Upper lobe of left lung (tissue), 6 donors: ENCODE data around the gene SND1. TPM values are rescaled to one million over a fixed set of nuclear protein-coding genes. Genes with fewer than 3 reads are reported as not detected.

Experiments used
- ATAC-seq, 2 donors: fragments of 200-7000 bp; cut with Tn5 transposase; one replicate each; pipeline ENCODE4 v1.9.1; 2022; ENCODE audit warnings: mild to moderate bottlenecking in 2 of 2, moderate library complexity in 2 of 2; ENCODE audit not compliant: low FRiP score in 2 of 2
- DNase-seq, 2 donors: peaks; one replicate each; pipeline ENCODE4 v3.0.0-alpha.2; 2019 to 2020
- H3K27ac ChIP-seq, 4 donors: fragments of 200-600 bp; sonication (generic); one replicate each; pipeline ENCODE4 v1.5.1; 2016 to 2019
- H3K27me3 ChIP-seq, 4 donors: fragments of 200-600 bp; sonication (generic); one replicate each; pipeline ENCODE4 v1.5.1; 2017 to 2019
- H3K36me3 ChIP-seq, 4 donors: fragments of 200-600 bp; sonication (generic); one replicate each; pipeline ENCODE4 v1.5.1; 2016 to 2019
- H3K4me1 ChIP-seq, 4 donors: fragments of 200-600 bp; sonication (generic); one replicate each; pipeline ENCODE4 v1.5.1; 2018 to 2019
- H3K4me3 ChIP-seq, 4 donors: fragments of 200-600 bp; sonication (generic); one replicate each; pipeline ENCODE4 v1.5.1; 2017 to 2019; ENCODE audit warnings: mild to moderate bottlenecking in 2 of 4, moderate library complexity in 1 of 4
- H3K9me3 ChIP-seq, 4 donors: fragments of 200-600 bp; sonication (generic); one replicate each; pipeline ENCODE4 v1.5.1; 2018 to 2019
- EP300 ChIP-seq, 4 donors: sonication (generic); formaldehyde crosslinking; IDR thresholded peaks; one replicate each; pipeline ENCODE4 v1.5.1; 2017; ENCODE audit warnings: antibody characterized with exemption in 4 of 4, control low read depth in 2 of 4
- POLR2A ChIP-seq, 4 donors: fragments of 450-650 bp; IDR thresholded peaks; one replicate each; pipeline ENCODE4 v1.5.1; 2016 to 2017; ENCODE audit warnings: antibody characterized with exemption in 4 of 4, mild to moderate bottlenecking in 2 of 4
- POLR2AphosphoS5 ChIP-seq, 2 donors: sonication (generic); formaldehyde crosslinking; IDR thresholded peaks; one replicate each; pipeline ENCODE4 v1.5.1; 2017; ENCODE audit warnings: antibody characterized with exemption in 2 of 2
- WGBS, 2 donors: methylation state at CpG; one replicate each; pipeline ENCODE4 v1.1.5; 2017 to 2018; 5-methylcytosine and 5-hydroxymethylcytosine counted together
- total RNA-seq, 6 donors: library from RNA; depleted of rRNA in 4 of 6; stranded (reverse); fragments of >200 nt in 4 of 6; gene quantifications; one replicate each; pipeline versions ENCODE4 v1.1.0 to v1.2.1, GENCODE V29; 2016 to 2021
- TF ChIP-seq, protein P1 (sequence below), 6 experiments: fragments of 450-650 bp in 4 of 6; fragments of 200-600 bp in 2 of 6; sonication (generic) in 2 of 6; IDR thresholded peaks; one replicate each; pipeline ENCODE4 v1.5.1; 2016 to 2019; ENCODE audit warnings: antibody characterized with exemption in 6 of 6
- donor health status: DM: no; HTN: no; CAD: no; lungs with moderate emphysema.
- donor health status: DM: no; HTN: yes; CAD: no; lungs with severe emphysema.

The SND1 gene
- total RNA-seq, 6 donors from 2014 or later = 107 to 167 (median 121) TPM

DNA sequence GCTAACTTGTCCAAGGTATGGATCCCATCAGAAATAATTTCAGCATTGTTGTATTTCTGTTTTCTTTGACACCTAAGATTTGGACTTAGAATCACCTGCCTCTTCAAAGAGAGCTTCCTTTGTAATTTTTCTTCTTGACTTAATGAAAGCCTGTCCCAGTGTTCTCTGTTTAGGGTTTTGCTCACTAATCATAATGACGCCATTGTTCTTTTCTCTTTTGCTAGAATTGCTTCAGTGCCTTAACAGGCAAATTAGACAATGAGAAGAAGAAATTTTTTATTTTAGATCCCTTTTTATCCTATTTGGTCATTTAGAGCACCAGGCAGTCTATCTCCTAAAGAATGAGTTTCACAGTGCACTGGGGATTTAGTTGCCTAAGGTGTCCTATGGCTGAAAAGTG, 128.5 kb downstream of the SND1 start:
- Histone ChIP-seq H3K27me3 (no peaks in the 10 kb centered on the region), H3K36me3 (no peaks in the 10 kb centered on the region), H3K27ac (no peak overlapping the region), H3K9me3 (no peaks in the 10 kb centered on the region), H3K4me1 (peaks cover 11 to 24% (median 13%) of the 10 kb centered on the region in 4 donors), H3K4me3 (no peak overlapping the region)
- TF ChIP-seq POLR2AphosphoS5 (IDR thresholded peaks at IDR 0.05) (no peak), POLR2A (IDR thresholded peaks at IDR 0.05) (no peak), EP300 (IDR thresholded peaks at IDR 0.05) (no peak)
- TF ChIP-seq, protein P1, sequence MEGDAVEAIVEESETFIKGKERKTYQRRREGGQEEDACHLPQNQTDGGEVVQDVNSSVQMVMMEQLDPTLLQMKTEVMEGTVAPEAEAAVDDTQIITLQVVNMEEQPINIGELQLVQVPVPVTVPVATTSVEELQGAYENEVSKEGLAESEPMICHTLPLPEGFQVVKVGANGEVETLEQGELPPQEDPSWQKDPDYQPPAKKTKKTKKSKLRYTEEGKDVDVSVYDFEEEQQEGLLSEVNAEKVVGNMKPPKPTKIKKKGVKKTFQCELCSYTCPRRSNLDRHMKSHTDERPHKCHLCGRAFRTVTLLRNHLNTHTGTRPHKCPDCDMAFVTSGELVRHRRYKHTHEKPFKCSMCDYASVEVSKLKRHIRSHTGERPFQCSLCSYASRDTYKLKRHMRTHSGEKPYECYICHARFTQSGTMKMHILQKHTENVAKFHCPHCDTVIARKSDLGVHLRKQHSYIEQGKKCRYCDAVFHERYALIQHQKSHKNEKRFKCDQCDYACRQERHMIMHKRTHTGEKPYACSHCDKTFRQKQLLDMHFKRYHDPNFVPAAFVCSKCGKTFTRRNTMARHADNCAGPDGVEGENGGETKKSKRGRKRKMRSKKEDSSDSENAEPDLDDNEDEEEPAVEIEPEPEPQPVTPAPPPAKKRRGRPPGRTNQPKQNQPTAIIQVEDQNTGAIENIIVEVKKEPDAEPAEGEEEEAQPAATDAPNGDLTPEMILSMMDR (IDR thresholded peaks at IDR 0.05) = no peak
- ATAC-seq = no peak
- DNase-seq = no peak
- 88 to 92% methylated on average over 1 of the region's 1 CpG for WGBS, 2 donors

GRCh38 chr7:127781081-127781480, 129.1 kb downstream of the SND1 start:
- Histone ChIP-seq H3K27me3 (no peaks in the 10 kb centered on the region), H3K27ac (no peak overlapping the region), H3K4me1 (peaks cover 11 to 24% (median 13%) of the 10 kb centered on the region in 4 donors), H3K4me3 (no peak overlapping the region), H3K9me3 (no peaks in the 10 kb centered on the region), H3K36me3 (no peaks in the 10 kb centered on the region)
- DNase-seq = no peak
- TF ChIP-seq POLR2A (IDR thresholded peaks at IDR 0.05) (no peak), EP300 (IDR thresholded peaks at IDR 0.05) (no peak), POLR2AphosphoS5 (IDR thresholded peaks at IDR 0.05) (no peak)
- TF ChIP-seq, protein P1 (IDR thresholded peaks at IDR 0.05) = no peak
- 61 to 65% methylated on average over 4 of the region's 4 CpGs for WGBS, 2 donors
- no peak for ATAC-seq

GRCh38 chr7:127782075-127782474, 130.1 kb downstream of the SND1 start:
- Histone ChIP-seq H3K4me3 (no peak overlapping the region), H3K36me3 (no peaks in the 10 kb centered on the region), H3K4me1 (peaks cover 11 to 28% (median 14%) of the 10 kb centered on the region in 4 donors), H3K9me3 (no peaks in the 10 kb centered on the region), H3K27ac (peak overlapping the region in 1 of 4 donors; percentile 36), H3K27me3 (no peaks in the 10 kb centered on the region)
- ATAC-seq (no peak), DNase-seq (no peak)
- TF ChIP-seq, protein P1 (IDR thresholded peaks at IDR 0.05) = no peak
- TF ChIP-seq POLR2AphosphoS5 (IDR thresholded peaks at IDR 0.05) (no peak), EP300 (IDR thresholded peaks at IDR 0.05) (no peak), POLR2A (IDR thresholded peaks at IDR 0.05) (no peak)

DNA sequence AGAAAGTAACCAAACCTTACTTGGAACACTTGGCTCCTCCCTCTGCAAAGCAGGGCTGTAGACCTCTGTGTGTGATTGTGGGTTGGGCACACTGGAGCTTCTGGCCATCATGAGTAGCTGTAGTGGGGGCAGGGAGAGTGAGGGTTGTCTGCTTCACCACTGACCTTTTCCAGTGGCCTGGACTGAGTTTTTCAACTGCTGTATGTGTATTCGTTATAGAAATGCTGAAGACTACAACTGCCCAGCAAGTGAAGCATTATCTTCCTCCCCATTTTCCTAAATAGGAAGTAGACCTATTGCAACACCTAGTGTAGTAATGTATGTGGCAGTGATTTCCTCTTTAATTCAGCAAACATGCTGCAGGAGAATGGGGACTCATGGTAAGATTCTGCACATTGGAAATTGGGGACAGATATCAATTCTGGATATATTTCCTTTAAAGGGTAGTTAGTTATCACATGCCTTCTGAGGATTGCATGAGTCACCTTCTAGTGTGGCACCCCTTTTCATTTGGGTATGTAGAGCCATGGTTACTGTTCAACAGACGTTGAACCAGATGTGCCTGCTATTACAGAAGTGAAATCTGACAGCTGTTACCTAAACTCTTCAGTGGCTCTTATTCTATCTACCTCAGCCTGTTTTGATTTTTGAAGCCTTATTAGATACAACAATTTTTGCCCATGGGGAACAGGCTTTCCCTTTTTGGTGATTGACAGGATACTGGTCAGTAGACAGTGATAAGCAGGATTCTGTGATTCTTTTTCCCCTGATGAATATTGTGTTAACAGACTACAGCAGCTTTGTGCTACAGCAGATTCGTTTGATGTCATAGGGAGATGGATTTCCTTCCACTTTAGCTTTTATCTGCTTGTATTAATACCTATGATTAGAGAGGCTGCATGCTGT, 130.9 kb downstream of the SND1 start:
- Histone ChIP-seq H3K36me3 (no peaks in the 10 kb centered on the region), H3K9me3 (no peaks in the 10 kb centered on the region), H3K27me3 (no peaks in the 10 kb centered on the region), H3K27ac (peak overlapping the region in 1 of 4 donors; percentile 36), H3K4me3 (no peak overlapping the region), H3K4me1 (peaks cover 15 to 36% (median 18%) of the 10 kb centered on the region in 4 donors)
- ATAC-seq (peak in 1 of 2 donors; percentile 71), DNase-seq (no peak)
- 56 to 72% methylated on average over 3 of the region's 3 CpGs for WGBS, 2 donors
- TF ChIP-seq EP300 (IDR thresholded peaks at IDR 0.05) (no peak), POLR2A (IDR thresholded peaks at IDR 0.05) (no peak), POLR2AphosphoS5 (IDR thresholded peaks at IDR 0.05) (no peak)
- TF ChIP-seq, protein P1 (IDR thresholded peaks at IDR 0.05) = no peak
